Osteoblast (primary cell): ENCODE data around the gene TACR1. TPM values are rescaled to one million over a fixed set of nuclear protein-coding genes. Genes with fewer than 3 reads are reported as not detected.
"Not testable (repeated sequence)": the region's sequence is repeated elsewhere in the genome, so short reads cannot be mapped to it uniquely, and the experiment has no call there.

ENCODE experiments used
- DNase-seq: peaks from one replicate; pipeline ENCODE4 v3.0.0; 2011; ENCODE audit warnings: low spot score, mixed read lengths; ENCODE audit not compliant: insufficient read length; ENCODE audit errors: missing footprints
- H2AFZ ChIP-seq: 2 replicates; pipeline ENCODE4 v1.6.0; 2011; ENCODE audit warnings: mild to moderate bottlenecking, low read length
- H3K27ac ChIP-seq: 2 replicates; pipeline ENCODE4 v1.5.1; 2011; ENCODE audit warnings: mild to moderate bottlenecking, low read depth, low read length, moderate library complexity
- H3K27me3 ChIP-seq: 2 replicates; pipeline ENCODE4 v1.6.0; 2012; ENCODE audit warnings: mild to moderate bottlenecking, control low read depth, inconsistent platforms, low read length, moderate library complexity; ENCODE audit not compliant: insufficient read depth
- H3K36me3 ChIP-seq: 2 replicates; pipeline ENCODE4 v1.5.1; 2011; ENCODE audit warnings: mild to moderate bottlenecking, low read length, control low read depth, moderate library complexity; ENCODE audit not compliant: insufficient read depth
- H3K4me1 ChIP-seq: 2 replicates; pipeline ENCODE4 v1.5.1; 2011; ENCODE audit warnings: mild to moderate bottlenecking, low read length, control low read depth, moderate library complexity; ENCODE audit not compliant: insufficient read depth
- H3K4me2 ChIP-seq: 2 replicates; pipeline ENCODE4 v1.6.0; 2011; ENCODE audit warnings: mild to moderate bottlenecking, low read length; ENCODE audit not compliant: insufficient read depth
- H3K4me3 ChIP-seq: fragments of 200-600 bp; sonication (generic); 3 replicates; pipeline ENCODE4 v1.5.1; 2012; ENCODE audit warnings: mild to moderate bottlenecking, low read length, inconsistent platforms; ENCODE audit not compliant: insufficient read depth
- H3K79me2 ChIP-seq: 2 replicates; pipeline ENCODE4 v1.6.0; 2012; ENCODE audit warnings: mild to moderate bottlenecking, low read length, control low read depth, inconsistent platforms; ENCODE audit not compliant: insufficient read depth
- H3K9me3 ChIP-seq: 2 replicates; pipeline ENCODE4 v1.5.1; 2011; ENCODE audit warnings: low read depth, low read length, control low read depth
- H4K20me1 ChIP-seq: 2 replicates; pipeline ENCODE4 v1.6.0; 2012; ENCODE audit warnings: mild to moderate bottlenecking, low read length, control low read depth; ENCODE audit not compliant: insufficient read depth
- total RNA-seq: library from RNA; depleted of rRNA; stranded (reverse); fragments of >200 nt; gene quantifications from 2 replicates; pipeline ENCODE4 v1.2.3, GENCODE V29; 2012
- TF ChIP-seq, protein P1 (sequence below): IDR thresholded peaks from 2 replicates; pipeline ENCODE4 v1.5.1; 2011; ENCODE audit warnings: mild to moderate bottlenecking, low read depth, low read length, moderate library complexity; ENCODE audit errors: extremely low read depth

TACR1 gene
- total RNA-seq, 1 donor = under 0.01 TPM

GRCh38 chr2:75175456-75175855, 23.9 kb downstream of the TACR1 start:
- no peak for DNase-seq
- TF ChIP-seq, protein P1, sequence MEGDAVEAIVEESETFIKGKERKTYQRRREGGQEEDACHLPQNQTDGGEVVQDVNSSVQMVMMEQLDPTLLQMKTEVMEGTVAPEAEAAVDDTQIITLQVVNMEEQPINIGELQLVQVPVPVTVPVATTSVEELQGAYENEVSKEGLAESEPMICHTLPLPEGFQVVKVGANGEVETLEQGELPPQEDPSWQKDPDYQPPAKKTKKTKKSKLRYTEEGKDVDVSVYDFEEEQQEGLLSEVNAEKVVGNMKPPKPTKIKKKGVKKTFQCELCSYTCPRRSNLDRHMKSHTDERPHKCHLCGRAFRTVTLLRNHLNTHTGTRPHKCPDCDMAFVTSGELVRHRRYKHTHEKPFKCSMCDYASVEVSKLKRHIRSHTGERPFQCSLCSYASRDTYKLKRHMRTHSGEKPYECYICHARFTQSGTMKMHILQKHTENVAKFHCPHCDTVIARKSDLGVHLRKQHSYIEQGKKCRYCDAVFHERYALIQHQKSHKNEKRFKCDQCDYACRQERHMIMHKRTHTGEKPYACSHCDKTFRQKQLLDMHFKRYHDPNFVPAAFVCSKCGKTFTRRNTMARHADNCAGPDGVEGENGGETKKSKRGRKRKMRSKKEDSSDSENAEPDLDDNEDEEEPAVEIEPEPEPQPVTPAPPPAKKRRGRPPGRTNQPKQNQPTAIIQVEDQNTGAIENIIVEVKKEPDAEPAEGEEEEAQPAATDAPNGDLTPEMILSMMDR = no peak
- Histone ChIP-seq H3K79me2 (no peaks in the 10 kb centered on the region), H4K20me1 (no peaks in the 10 kb centered on the region), H3K4me3 (no peak overlapping the region), H2AFZ (no peak overlapping the region), H3K4me1 (no peaks in the 10 kb centered on the region), H3K27ac (no peak overlapping the region), H3K4me2 (no peak overlapping the region), H3K9me3 (no peaks in the 10 kb centered on the region), H3K36me3 (no peaks in the 10 kb centered on the region), H3K27me3 (peaks cover 2% of the 10 kb centered on the region)

DNA sequence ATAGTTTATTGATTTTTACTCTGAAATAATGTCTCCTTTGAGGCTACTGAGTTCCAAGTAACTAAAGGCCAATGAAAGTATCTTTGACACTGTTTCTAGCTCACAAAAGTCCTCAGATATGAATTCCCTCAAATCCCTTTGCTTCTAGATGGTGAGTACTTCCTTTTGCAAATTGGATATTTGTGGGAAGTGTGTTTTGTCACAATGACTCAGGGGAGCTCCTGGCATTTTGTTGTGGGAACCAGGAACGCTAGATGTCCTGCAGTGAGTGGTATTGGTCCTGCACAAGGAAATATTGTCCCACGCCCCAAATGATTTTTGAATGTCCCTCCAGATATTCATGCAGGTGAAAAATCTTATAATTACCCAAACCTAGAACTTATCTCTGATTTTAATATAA, 24.3 kb downstream of the TACR1 start:
- Histone ChIP-seq H3K36me3 (no peaks in the 10 kb centered on the region), H4K20me1 (no peaks in the 10 kb centered on the region), H3K79me2 (no peaks in the 10 kb centered on the region), H3K9me3 (no peaks in the 10 kb centered on the region), H3K4me3 (no peak overlapping the region), H3K27ac (no peak overlapping the region), H3K4me1 (no peaks in the 10 kb centered on the region), H3K27me3 (peaks cover 2% of the 10 kb centered on the region), H3K4me2 (no peak overlapping the region), H2AFZ (no peak overlapping the region)
- TF ChIP-seq, protein P1 = no peak
- DNase-seq = no peak

DNA sequence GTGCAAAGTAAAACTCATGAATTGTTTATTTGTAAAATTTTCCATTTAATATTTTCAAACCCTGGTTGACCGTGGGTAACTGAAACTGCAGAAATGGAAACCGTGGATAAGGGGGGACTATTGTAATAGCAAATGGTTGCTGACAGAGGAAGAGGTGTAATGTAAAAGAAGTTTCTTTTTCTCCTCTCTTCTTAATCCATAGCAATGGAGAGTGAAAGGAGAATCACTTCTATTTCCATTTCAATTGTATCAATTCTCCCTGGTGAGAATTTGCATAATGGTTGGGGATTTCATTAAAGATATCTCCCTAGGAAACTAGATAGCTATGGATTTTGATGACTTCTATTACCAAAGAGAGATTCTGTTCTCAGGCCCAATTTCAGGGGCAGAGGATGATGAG, 24.8 kb downstream of the TACR1 start:
- Histone ChIP-seq H3K36me3 (no peaks in the 10 kb centered on the region), H3K4me3 (no peak overlapping the region), H3K27me3 (peaks cover 2% of the 10 kb centered on the region), H3K4me2 (no peak overlapping the region), H4K20me1 (no peaks in the 10 kb centered on the region), H2AFZ (no peak overlapping the region), H3K4me1 (no peaks in the 10 kb centered on the region), H3K9me3 (no peaks in the 10 kb centered on the region), H3K27ac (no peak overlapping the region), H3K79me2 (no peaks in the 10 kb centered on the region)
- TF ChIP-seq, protein P1 = no peak
- DNase-seq = no peak

GRCh38 chr2:75173740-75174139, 25.6 kb downstream of the TACR1 start:
- TF ChIP-seq, protein P1 = no peak
- Histone ChIP-seq H3K4me2 (no peak overlapping the region), H3K4me1 (no peaks in the 10 kb centered on the region), H2AFZ (no peak overlapping the region), H3K79me2 (no peaks in the 10 kb centered on the region), H4K20me1 (no peaks in the 10 kb centered on the region), H3K36me3 (no peaks in the 10 kb centered on the region), H3K27ac (no peak overlapping the region), H3K27me3 (peaks cover 2% of the 10 kb centered on the region), H3K4me3 (no peak overlapping the region), H3K9me3 (no peaks in the 10 kb centered on the region)
- no peak for DNase-seq

- H4K20me1 ChIP-seq, H3K4me2 ChIP-seq, H3K27ac ChIP-seq, DNase-seq, H3K27me3 ChIP-seq, H3K9me3 ChIP-seq, H3K79me2 ChIP-seq, H3K4me1 ChIP-seq, H2AFZ ChIP-seq, H3K36me3 ChIP-seq, H3K4me3 ChIP-seq: not testable (repeated sequence)
Observed at GRCh38 chr2:75171423-75171822, 27.9 kb downstream of the TACR1 start.
